Ishikawa (cell line): ENCODE results near the gene EPS8L3.

ENCODE experiments used
- CEBPB ChIP-seq: IDR thresholded peaks from 2 replicates; pipeline ENCODE4 v1.6.1; 2012
- CREB1 ChIP-seq: IDR thresholded peaks from 2 replicates; pipeline ENCODE4 v1.6.1; 2012; ENCODE audit warnings: low read depth
- EGR1 ChIP-seq: IDR thresholded peaks from 2 replicates; pipeline ENCODE4 v1.6.1; 2012
- EP300 ChIP-seq: IDR thresholded peaks from 2 replicates; pipeline ENCODE4 v1.6.1; 2012; ENCODE audit warnings: borderline replicate concordance
- FOXM1 ChIP-seq: IDR thresholded peaks from 2 replicates; pipeline ENCODE4 v1.6.1; 2012; ENCODE audit warnings: low read depth, borderline replicate concordance
- NFIC ChIP-seq: IDR thresholded peaks from 2 replicates; pipeline ENCODE4 v1.6.1; 2012
- RAD21 ChIP-seq: IDR thresholded peaks from 2 replicates; pipeline ENCODE4 v1.6.1; 2012; ENCODE audit warnings: low read depth
- TAF1 ChIP-seq: IDR thresholded peaks from 2 replicates; pipeline ENCODE4 v1.6.1; 2012; ENCODE audit warnings: low read depth, mild to moderate bottlenecking
- TCF12 ChIP-seq: IDR thresholded peaks from 2 replicates; pipeline ENCODE4 v1.6.1; 2012; ENCODE audit warnings: low read depth
- TEAD4 ChIP-seq: IDR thresholded peaks from 2 replicates; pipeline ENCODE4 v1.6.1; 2012
- YY1 ChIP-seq: IDR thresholded peaks from 2 replicates; pipeline ENCODE4 v1.6.1; 2012; ENCODE audit warnings: low read depth
- ZBTB7A ChIP-seq: IDR thresholded peaks from 2 replicates; pipeline ENCODE4 v1.6.1; 2012; ENCODE audit warnings: low read depth
- TF ChIP-seq, protein P1 (sequence below): IDR thresholded peaks from 2 replicates; pipeline ENCODE4 v1.6.1; 2012; ENCODE audit warnings: low read depth, mild to moderate bottlenecking
- TF ChIP-seq, protein P2 (sequence below): IDR thresholded peaks from 2 replicates; pipeline ENCODE4 v1.6.1; 2012
- TF ChIP-seq, protein P3 (sequence below): IDR thresholded peaks from 2 replicates; pipeline ENCODE4 v1.6.1; 2012

EPS8L3 gene

DNA sequence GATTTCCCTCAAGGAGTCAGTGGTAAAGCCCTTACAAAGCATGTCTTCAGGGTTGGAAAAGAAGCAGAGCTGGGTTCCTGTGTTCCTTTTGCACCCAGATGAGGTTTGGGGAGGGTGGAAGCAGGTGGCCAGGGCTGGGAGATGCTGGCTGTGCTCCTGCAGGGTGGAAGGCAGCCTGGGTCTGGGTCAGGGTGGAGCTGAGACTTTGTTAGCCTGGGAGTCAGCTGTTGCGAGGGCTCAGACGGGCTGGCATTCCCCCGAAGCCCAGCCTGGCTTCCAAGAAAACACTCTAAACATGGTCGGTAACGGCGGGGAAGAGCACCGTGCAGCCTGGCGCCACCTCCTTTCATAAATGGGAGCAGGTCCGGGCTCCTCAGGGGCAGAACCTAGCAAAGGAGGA is 43.7 kb upstream of the EPS8L3 start:
- TF ChIP-seq EP300 (no peak), CEBPB (no peak), RAD21 (no peak), FOXM1 (no peak), ZBTB7A (no peak), CREB1 (no peak), TAF1 (no peak), TCF12 (no peak)
- TF ChIP-seq, protein P1, sequence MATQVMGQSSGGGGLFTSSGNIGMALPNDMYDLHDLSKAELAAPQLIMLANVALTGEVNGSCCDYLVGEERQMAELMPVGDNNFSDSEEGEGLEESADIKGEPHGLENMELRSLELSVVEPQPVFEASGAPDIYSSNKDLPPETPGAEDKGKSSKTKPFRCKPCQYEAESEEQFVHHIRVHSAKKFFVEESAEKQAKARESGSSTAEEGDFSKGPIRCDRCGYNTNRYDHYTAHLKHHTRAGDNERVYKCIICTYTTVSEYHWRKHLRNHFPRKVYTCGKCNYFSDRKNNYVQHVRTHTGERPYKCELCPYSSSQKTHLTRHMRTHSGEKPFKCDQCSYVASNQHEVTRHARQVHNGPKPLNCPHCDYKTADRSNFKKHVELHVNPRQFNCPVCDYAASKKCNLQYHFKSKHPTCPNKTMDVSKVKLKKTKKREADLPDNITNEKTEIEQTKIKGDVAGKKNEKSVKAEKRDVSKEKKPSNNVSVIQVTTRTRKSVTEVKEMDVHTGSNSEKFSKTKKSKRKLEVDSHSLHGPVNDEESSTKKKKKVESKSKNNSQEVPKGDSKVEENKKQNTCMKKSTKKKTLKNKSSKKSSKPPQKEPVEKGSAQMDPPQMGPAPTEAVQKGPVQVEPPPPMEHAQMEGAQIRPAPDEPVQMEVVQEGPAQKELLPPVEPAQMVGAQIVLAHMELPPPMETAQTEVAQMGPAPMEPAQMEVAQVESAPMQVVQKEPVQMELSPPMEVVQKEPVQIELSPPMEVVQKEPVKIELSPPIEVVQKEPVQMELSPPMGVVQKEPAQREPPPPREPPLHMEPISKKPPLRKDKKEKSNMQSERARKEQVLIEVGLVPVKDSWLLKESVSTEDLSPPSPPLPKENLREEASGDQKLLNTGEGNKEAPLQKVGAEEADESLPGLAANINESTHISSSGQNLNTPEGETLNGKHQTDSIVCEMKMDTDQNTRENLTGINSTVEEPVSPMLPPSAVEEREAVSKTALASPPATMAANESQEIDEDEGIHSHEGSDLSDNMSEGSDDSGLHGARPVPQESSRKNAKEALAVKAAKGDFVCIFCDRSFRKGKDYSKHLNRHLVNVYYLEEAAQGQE = no peak

DNA sequence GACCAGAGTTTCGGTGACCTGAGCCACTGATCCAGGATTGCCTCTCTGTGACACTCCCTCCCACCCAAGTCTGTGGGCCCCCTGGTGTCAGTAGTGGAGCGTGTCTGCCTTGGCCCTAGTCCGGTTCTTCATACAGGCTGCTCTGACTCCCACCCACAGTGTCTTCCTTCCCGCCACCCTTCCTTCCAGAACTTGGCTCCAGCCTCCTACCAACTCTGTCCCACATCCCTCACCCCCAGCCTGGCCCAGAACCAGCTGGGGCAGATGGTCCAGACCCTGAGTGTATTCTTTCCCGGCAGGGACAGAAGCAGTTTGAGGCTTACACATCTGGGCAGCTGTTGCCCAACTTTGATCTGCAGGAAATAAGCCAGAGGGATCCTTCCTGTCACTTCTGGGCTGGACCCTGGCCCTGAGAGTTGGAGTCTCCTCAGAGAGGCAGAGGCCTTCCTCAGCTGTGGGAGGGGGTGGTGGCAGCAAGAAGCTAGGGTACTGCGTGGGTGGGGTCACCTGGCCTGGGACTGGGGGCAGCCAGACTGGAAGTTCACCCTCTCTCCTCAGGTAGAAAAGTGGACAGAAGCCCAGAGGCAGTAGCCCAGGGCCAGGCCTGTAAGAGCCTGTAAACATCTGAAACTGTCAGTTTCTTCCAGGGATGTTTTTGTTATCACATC is 43.1 kb upstream of the EPS8L3 start:
- no peak for TF ChIP-seq ZBTB7A
- TF ChIP-seq EGR1 = no peak
- TF ChIP-seq YY1 = no peak
- TF ChIP-seq TCF12 = no peak
- no peak for TF ChIP-seq RAD21
- TF ChIP-seq TEAD4 = no peak
- TF ChIP-seq, protein P2, sequence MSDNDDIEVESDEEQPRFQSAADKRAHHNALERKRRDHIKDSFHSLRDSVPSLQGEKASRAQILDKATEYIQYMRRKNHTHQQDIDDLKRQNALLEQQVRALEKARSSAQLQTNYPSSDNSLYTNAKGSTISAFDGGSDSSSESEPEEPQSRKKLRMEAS = no peak
- no peak for TF ChIP-seq EP300

DNA sequence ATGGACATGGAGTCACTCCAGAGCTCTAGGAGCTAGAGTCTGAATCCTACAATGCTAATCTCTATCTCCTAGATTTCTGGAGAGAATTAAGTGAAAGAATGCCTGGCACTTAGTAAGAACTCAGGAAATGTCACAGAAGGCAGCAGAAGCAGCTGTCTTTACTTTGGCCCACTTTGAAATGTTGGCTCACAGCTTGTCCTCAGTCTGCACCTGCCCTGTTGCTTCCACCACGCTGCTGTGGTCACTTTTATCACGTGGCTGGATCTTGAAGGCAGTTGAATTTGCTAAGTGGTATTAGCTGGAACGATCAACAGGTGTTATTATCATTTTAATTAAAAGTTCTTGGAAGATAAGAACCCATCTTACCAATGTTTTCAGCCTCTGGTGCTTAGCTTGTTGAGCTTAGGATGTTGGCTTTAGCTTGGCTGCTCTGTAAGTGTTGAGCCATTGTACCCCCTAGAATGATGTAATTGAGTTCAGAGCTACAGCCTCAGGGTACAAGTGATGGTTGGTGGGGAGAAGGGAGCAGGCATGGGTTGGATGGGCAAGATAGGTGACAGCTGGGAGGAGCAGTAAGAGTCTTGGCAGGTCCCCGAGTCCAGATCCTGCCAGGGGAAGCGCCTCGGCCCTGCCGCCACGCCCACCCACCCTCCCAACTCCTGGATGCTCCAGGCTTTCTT is 41.9 kb upstream of the EPS8L3 start:
- TF ChIP-seq TEAD4 = no peak

DNA sequence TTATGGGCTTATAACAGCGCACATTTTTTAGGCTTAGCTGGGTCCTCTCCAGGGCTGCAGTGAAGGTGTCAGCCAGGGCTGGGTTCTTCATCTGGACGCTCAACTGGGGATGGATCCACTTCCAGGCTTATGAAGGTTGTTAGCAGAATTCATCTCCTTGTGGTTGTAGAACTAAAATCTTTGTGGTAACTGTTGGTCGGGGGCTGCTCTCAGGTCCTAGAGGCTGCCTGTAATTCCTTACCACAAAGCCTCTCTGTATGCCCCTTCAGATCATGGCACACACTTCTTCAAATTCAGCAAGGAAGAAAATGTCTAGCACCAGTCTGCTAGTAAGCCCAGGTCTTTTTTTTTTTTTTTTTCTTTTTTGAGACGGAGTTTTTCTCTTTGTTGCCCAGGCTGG is 40.9 kb upstream of the EPS8L3 start:
- TF ChIP-seq RAD21 = no peak
- no peak for TF ChIP-seq EP300
- no peak for TF ChIP-seq YY1
- TF ChIP-seq TEAD4 = no peak
- TF ChIP-seq FOXM1 = no peak
- TF ChIP-seq, protein P3, sequence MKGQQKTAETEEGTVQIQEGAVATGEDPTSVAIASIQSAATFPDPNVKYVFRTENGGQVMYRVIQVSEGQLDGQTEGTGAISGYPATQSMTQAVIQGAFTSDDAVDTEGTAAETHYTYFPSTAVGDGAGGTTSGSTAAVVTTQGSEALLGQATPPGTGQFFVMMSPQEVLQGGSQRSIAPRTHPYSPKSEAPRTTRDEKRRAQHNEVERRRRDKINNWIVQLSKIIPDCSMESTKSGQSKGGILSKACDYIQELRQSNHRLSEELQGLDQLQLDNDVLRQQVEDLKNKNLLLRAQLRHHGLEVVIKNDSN = no peak
- no peak for TF ChIP-seq EGR1
- no peak for TF ChIP-seq TAF1
- no peak for TF ChIP-seq CREB1
- TF ChIP-seq, protein P2 = no peak
- TF ChIP-seq NFIC = no peak
- TF ChIP-seq CEBPB = no peak
- no peak for TF ChIP-seq ZBTB7A
- no peak for TF ChIP-seq TCF12
- TF ChIP-seq, protein P1 = no peak

DNA sequence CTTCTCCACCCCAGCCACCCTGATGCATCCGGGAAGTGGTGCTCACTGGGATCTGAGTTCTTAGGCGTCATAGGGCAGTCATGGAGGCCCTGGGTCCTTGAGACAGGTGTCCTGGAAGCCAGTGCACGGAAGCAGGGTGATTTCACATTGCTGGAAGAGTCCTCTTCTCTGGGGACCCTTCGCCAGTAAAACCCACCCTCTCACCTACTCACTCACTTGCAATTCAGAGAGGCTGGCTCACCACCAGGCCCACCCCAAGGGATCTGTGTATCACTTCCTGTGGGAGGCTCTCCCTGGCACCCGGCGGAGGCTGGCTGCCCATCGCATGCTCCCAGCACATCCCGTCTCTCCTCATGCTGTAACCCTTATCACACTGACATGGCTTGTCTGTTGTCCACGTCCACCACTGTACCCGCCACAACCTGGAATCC is 40.2 kb upstream of the EPS8L3 start:
- TF ChIP-seq EP300 (no peak), EGR1 (no peak), NFIC (no peak), YY1 (no peak), FOXM1 (no peak), TCF12 (no peak), TAF1 (no peak), RAD21 (no peak), CREB1 (no peak), CEBPB (no peak), TEAD4 (no peak), ZBTB7A (no peak)
- TF ChIP-seq, protein P1 = no peak
- TF ChIP-seq, protein P2 = no peak
- TF ChIP-seq, protein P3 = no peak
